Measurements from ENCODE around the gene KRT82. TPM values are rescaled to one million over a fixed set of nuclear protein-coding genes. Genes with fewer than 3 reads are reported as not detected.
"Not testable (repeated sequence)": the region's sequence is repeated elsewhere in the genome, so short reads cannot be mapped to it uniquely, and the experiment has no call there.

Gene KRT82
- total and polyA plus RNA-seq, 7 experiments from 2014 or later = not detected

- Mint-ChIP-seq H3K4me3 (no peak overlapping the region), H3K4me1 (peaks cover 3 to 28% (median 26%) of the 10 kb centered on the region in 7 donors), H3K27me3 (peaks cover 0 to 26% (median 4%) of the 10 kb centered on the region in 5 donors), H3K36me3 (no peaks in the 10 kb centered on the region), H3K27ac (no peak overlapping the region), H3K9me3 (peaks cover 0 to 3% (median 0%) of the 10 kb centered on the region in 11 donors)
- no peaks in the 10 kb centered on the region for H3K27me3 ChIP-seq (ENCODE audit: control insufficient read depth in 2 of 2, insufficient read depth in 2 of 2, low read length in 2 of 2)
- POLR2A ChIA-PET = interaction anchor here (0.7 kb wide), 1 partner anchor 1867 kb away, joined by 3 read pairs; no protein-coding TSS in a partner anchor
- no peak overlapping the region for H3K4me3 ChIP-seq (ENCODE audit: low read length)
- H3K4me1 ChIP-seq (ENCODE audit: control insufficient read depth in 2 of 2, insufficient read depth in 2 of 2, low read length in 2 of 2) = peaks cover 13 to 19% of the 10 kb centered on the region in 2 donors
- CTCF ChIA-PET = interaction anchor here (0.6 to 0.7 kb wide), 2 partner anchors 95 to 518 kb away, joined by 3 to 4 read pairs; no protein-coding TSS in a partner anchor
- no peak overlapping the region for H3K27ac ChIP-seq (ENCODE audit: low read depth, low read length)
- DNase-seq = no peak
- no peaks in the 10 kb centered on the region for H3K36me3 ChIP-seq (ENCODE audit: control insufficient read depth in 2 of 3, insufficient read depth in 3 of 3, low read length in 3 of 3)
- intact Hi-C loops (cut with micrococcal nuclease) = no loop called here
- ATAC-seq = no peak
- H3K9me3 ChIP-seq (ENCODE audit: control insufficient read depth in 2 of 3, low read length in 3 of 3) = no peaks in the 10 kb centered on the region
These were observed 56.9 kb downstream of the KRT82 start for GRCh38 chr12:52349196-52349595.

GRCh38 chr12:52347551-52348510 is 58.3 kb downstream of the KRT82 start:
- no peak overlapping the region for H3K27ac ChIP-seq (ENCODE audit: low read depth, low read length)
- Mint-ChIP-seq H3K9me3 (peaks cover 0 to 5% (median 0%) of the 10 kb centered on the region in 11 donors), H3K4me3 (no peak overlapping the region), H3K4me1 (peaks cover 3 to 23% (median 20%) of the 10 kb centered on the region in 7 donors), H3K36me3 (no peaks in the 10 kb centered on the region), H3K27ac (peak overlapping the region in 2 of 9 donors; percentile 0 to 20), H3K27me3 (peaks cover 0 to 20% (median 0%) of the 10 kb centered on the region in 5 donors)
- no peak overlapping the region for H3K4me3 ChIP-seq (ENCODE audit: low read length)
- CTCF ChIA-PET = interaction anchor here (0.5 to 0.7 kb wide), 2 partner anchors 66 to 94 kb away, joined by 3 to 4 read pairs; no protein-coding TSS in a partner anchor
- POLR2A ChIA-PET = interaction anchor here (0.6 kb wide), 1 partner anchor 684 kb away, joined by 4 read pairs; no protein-coding TSS in a partner anchor
- ATAC-seq (no peak), DNase-seq (no peak)
- peaks cover 13 to 19% of the 10 kb centered on the region in 2 donors for H3K4me1 ChIP-seq (ENCODE audit: control insufficient read depth in 2 of 2, insufficient read depth in 2 of 2, low read length in 2 of 2)
- H3K27me3 ChIP-seq (ENCODE audit: control insufficient read depth in 2 of 2, insufficient read depth in 2 of 2, low read length in 2 of 2) = no peaks in the 10 kb centered on the region
- intact Hi-C loops (cut with micrococcal nuclease) = no loop called here
- H3K36me3 ChIP-seq (ENCODE audit: control insufficient read depth in 2 of 3, insufficient read depth in 3 of 3, low read length in 3 of 3) = no peaks in the 10 kb centered on the region
- H3K9me3 ChIP-seq (ENCODE audit: control insufficient read depth in 2 of 3, low read length in 3 of 3) = no peaks in the 10 kb centered on the region

- no peaks in the 10 kb centered on the region for H3K9me3 ChIP-seq (ENCODE audit: control insufficient read depth in 2 of 3, low read length in 3 of 3)
- no peak overlapping the region for H3K27ac ChIP-seq (ENCODE audit: low read depth, low read length)
- peaks cover 0 to 5% (median 0%) of the 10 kb centered on the region in 11 donors for H3K9me3 Mint-ChIP-seq
- no peaks in the 10 kb centered on the region for H3K36me3 Mint-ChIP-seq
- H3K4me1 Mint-ChIP-seq = peaks cover 3 to 15% (median 12%) of the 10 kb centered on the region in 7 donors
- no peaks in the 10 kb centered on the region for H3K27me3 ChIP-seq (ENCODE audit: control insufficient read depth in 2 of 2, insufficient read depth in 2 of 2, low read length in 2 of 2)
- H3K4me3 Mint-ChIP-seq = no peak overlapping the region
- POLR2A ChIA-PET = no interaction called here
- H3K4me1 ChIP-seq (ENCODE audit: control insufficient read depth in 2 of 2, insufficient read depth in 2 of 2, low read length in 2 of 2) = peaks cover 11 to 12% of the 10 kb centered on the region in 2 donors
- intact Hi-C loops (cut with micrococcal nuclease) = no loop called here
- H3K36me3 ChIP-seq (ENCODE audit: control insufficient read depth in 2 of 3, insufficient read depth in 3 of 3, low read length in 3 of 3) = no peaks in the 10 kb centered on the region
- CTCF ChIA-PET = no interaction called here
- ATAC-seq = no peak
- H3K27ac Mint-ChIP-seq = no peak overlapping the region
- H3K4me3 ChIP-seq (ENCODE audit: low read length) = no peak overlapping the region
- peaks cover 0 to 13% (median under 1%) of the 10 kb centered on the region in 5 donors for H3K27me3 Mint-ChIP-seq
- DNase-seq = no peak
These were observed 59.1 kb downstream of the KRT82 start for GRCh38 chr12:52347016-52347415.

GRCh38 chr12:52346593-52346992 is 59.5 kb downstream of the KRT82 start:
- Mint-ChIP-seq H3K36me3 (no peaks in the 10 kb centered on the region), H3K4me1 (peaks cover under 1 to 11% (median 8%) of the 10 kb centered on the region in 7 donors), H3K9me3 (peaks cover 0 to 5% (median 0%) of the 10 kb centered on the region in 11 donors), H3K27me3 (peaks cover 0 to 14% (median 5%) of the 10 kb centered on the region in 5 donors), H3K27ac (no peak overlapping the region), H3K4me3 (no peak overlapping the region)
- H3K4me1 ChIP-seq (ENCODE audit: control insufficient read depth in 2 of 2, insufficient read depth in 2 of 2, low read length in 2 of 2) = peaks cover 8 to 9% of the 10 kb centered on the region in 2 donors
- ATAC-seq (no peak), DNase-seq (no peak)
- no peaks in the 10 kb centered on the region for H3K27me3 ChIP-seq (ENCODE audit: control insufficient read depth in 2 of 2, insufficient read depth in 2 of 2, low read length in 2 of 2)
- H3K9me3 ChIP-seq (ENCODE audit: control insufficient read depth in 2 of 3, low read length in 3 of 3) = no peaks in the 10 kb centered on the region
- intact Hi-C loops (cut with micrococcal nuclease) = no loop called here
- H3K4me3 ChIP-seq (ENCODE audit: low read length) = no peak overlapping the region
- ChIA-PET POLR2A (no interaction called here), CTCF (no interaction called here)
- H3K27ac ChIP-seq (ENCODE audit: low read depth, low read length) = no peak overlapping the region
- no peaks in the 10 kb centered on the region for H3K36me3 ChIP-seq (ENCODE audit: control insufficient read depth in 2 of 3, insufficient read depth in 3 of 3, low read length in 3 of 3)

GRCh38 chr12:52345041-52345440 is 61.1 kb downstream of the KRT82 start:
- H3K27ac ChIP-seq (ENCODE audit: low read depth, low read length); H3K9me3 ChIP-seq (ENCODE audit: control insufficient read depth in 2 of 3, low read length in 3 of 3); H3K9me3 Mint-ChIP-seq; DNase-seq; H3K4me3 ChIP-seq (ENCODE audit: low read length); CTCF ChIA-PET; H3K4me3 Mint-ChIP-seq; H3K36me3 ChIP-seq (ENCODE audit: control insufficient read depth in 2 of 3, insufficient read depth in 3 of 3, low read length in 3 of 3); POLR2A ChIA-PET; H3K36me3 Mint-ChIP-seq; H3K4me1 Mint-ChIP-seq; intact Hi-C loops (cut with micrococcal nuclease); H3K27ac Mint-ChIP-seq; ATAC-seq; H3K27me3 ChIP-seq (ENCODE audit: control insufficient read depth in 2 of 2, insufficient read depth in 2 of 2, low read length in 2 of 2); H3K4me1 ChIP-seq (ENCODE audit: control insufficient read depth in 2 of 2, insufficient read depth in 2 of 2, low read length in 2 of 2): not testable (repeated sequence)
- peaks cover 0 to 15% (median 5%) of the 10 kb centered on the region in 5 donors for H3K27me3 Mint-ChIP-seq

- peaks cover 0 to 2% (median 0%) of the 10 kb centered on the region in 7 donors for H3K4me1 Mint-ChIP-seq
- H3K4me1 ChIP-seq (ENCODE audit: control insufficient read depth in 2 of 2, insufficient read depth in 2 of 2, low read length in 2 of 2) = no peaks in the 10 kb centered on the region
- no peak overlapping the region for H3K4me3 Mint-ChIP-seq
- H3K27me3 Mint-ChIP-seq = peaks cover 0 to 13% (median 5%) of the 10 kb centered on the region in 5 donors
- no peaks in the 10 kb centered on the region for H3K9me3 ChIP-seq (ENCODE audit: control insufficient read depth in 2 of 3, low read length in 3 of 3)
- POLR2A ChIA-PET = no interaction called here
- H3K27ac Mint-ChIP-seq = no peak overlapping the region
- no peaks in the 10 kb centered on the region for H3K36me3 ChIP-seq (ENCODE audit: control insufficient read depth in 2 of 3, insufficient read depth in 3 of 3, low read length in 3 of 3)
- no peak overlapping the region for H3K4me3 ChIP-seq (ENCODE audit: low read length)
- DNase-seq = no peak
- H3K36me3 Mint-ChIP-seq = no peaks in the 10 kb centered on the region
- no peak overlapping the region for H3K27ac ChIP-seq (ENCODE audit: low read depth, low read length)
- H3K27me3 ChIP-seq (ENCODE audit: control insufficient read depth in 2 of 2, insufficient read depth in 2 of 2, low read length in 2 of 2) = no peaks in the 10 kb centered on the region
- CTCF ChIA-PET = no interaction called here
- intact Hi-C loops (cut with micrococcal nuclease) = no loop called here
- no peak for ATAC-seq
- H3K9me3 Mint-ChIP-seq = peaks cover 0 to 5% (median 0%) of the 10 kb centered on the region in 11 donors
These were observed 62.0 kb downstream of the KRT82 start for GRCh38 chr12:52344111-52344510.
